Spleen (tissue), 11 donors: ENCODE results near the gene NKX6-2. TPM values are rescaled to one million over a fixed set of nuclear protein-coding genes. Genes with fewer than 3 reads are reported as not detected.
"Not testable (repeated sequence)": the region's sequence is repeated elsewhere in the genome, so short reads cannot be mapped to it uniquely, and the experiment has no call there.

Source experiments
- DNase-seq: peaks from one replicate; pipeline ENCODE4 v3.0.0-alpha.2; 2020
- H3K27ac ChIP-seq, 8 donors: fragments of 200-600 bp; sonication (generic) in 7 of 8; 1 replicate in 4 of 8; 2 replicates in 4 of 8; pipeline versions ENCODE4 v1.5.0 to v1.8.0; 2016 to 2021; ENCODE audit warnings: inconsistent platforms in 4 of 8, mild to moderate bottlenecking in 4 of 8, moderate library complexity in 1 of 8
- H3K27me3 ChIP-seq, 7 donors: fragments of 200-600 bp; sonication (generic) in 6 of 7; replicated peaks in 1 of 7; 1 replicate in 4 of 7; 2 replicates in 3 of 7; pipeline versions ENCODE4 v1.5.0 to v1.8.0; 2016 to 2021; ENCODE audit warnings: inconsistent platforms in 3 of 7, mild to moderate bottlenecking in 1 of 7
- H3K36me3 ChIP-seq, 6 donors: fragments of 200-600 bp; sonication (generic) in 5 of 6; 1 replicate in 4 of 6; 2 replicates in 2 of 6; pipeline versions ENCODE4 v1.5.0 to v1.8.0; 2016 to 2021; ENCODE audit warnings: inconsistent platforms in 2 of 6
- H3K4me1 ChIP-seq, 6 donors: fragments of 200-600 bp; sonication (generic) in 5 of 6; 1 replicate in 3 of 6; 2 replicates in 3 of 6; pipeline versions ENCODE4 v1.5.0 to v1.8.0; 2016 to 2021; ENCODE audit warnings: inconsistent platforms in 3 of 6
- H3K4me3 ChIP-seq, 8 donors: fragments of 200-600 bp; sonication (generic) in 7 of 8; 1 replicate in 4 of 8; 2 replicates in 4 of 8; pipeline versions ENCODE4 v1.5.0 to v1.8.0; 2016 to 2021; ENCODE audit warnings: inconsistent platforms in 4 of 8, mild to moderate bottlenecking in 4 of 8, moderate library complexity in 2 of 8
- H3K9me3 ChIP-seq, 8 donors: fragments of 200-600 bp; sonication (generic) in 7 of 8; 1 replicate in 4 of 8; 2 replicates in 4 of 8; pipeline versions ENCODE4 v1.5.0 to v1.8.0; 2016 to 2021; ENCODE audit warnings: inconsistent platforms in 4 of 8
- POLR2A ChIP-seq, 3 donors: fragments of 450-650 bp; IDR thresholded peaks; one replicate each; pipeline ENCODE4 v1.5.1; 2017; ENCODE audit warnings: antibody characterized with exemption in 3 of 3, mild to moderate bottlenecking in 1 of 3
- POLR2AphosphoS5 ChIP-seq, 3 donors: sonication (generic); formaldehyde crosslinking; IDR thresholded peaks; one replicate each; pipeline ENCODE4 v1.5.1; 2017; ENCODE audit warnings: antibody characterized with exemption in 3 of 3
- WGBS, 5 donors: extraction: QIAGEN DNeasy Blood & Tissue Kit in 3 of 5; methylation state at CpG; one replicate each; pipeline versions ENCODE4 v1.1.5 to v1.1.7; 2013 to 2018; 5-methylcytosine and 5-hydroxymethylcytosine counted together
- intact Hi-C: fragments of 100-400 bp; cut with DNase I; formaldehyde crosslinking; loops from one replicate; pipeline ENCODE4 v1.15.0; 2023; ENCODE audit warnings: low total_unique reads
- polyA plus RNA-seq, 3 donors: library from polyadenylated mRNA; stranded (reverse); fragments of 200-250 nt; gene quantifications; one replicate each; pipeline ENCODE4 v1.2.1, GENCODE V29; 2013
- total RNA-seq, 7 donors: library from RNA; depleted of rRNA in 3 of 7; stranded (reverse); fragments of >200 nt in 3 of 7; fragmentation: NEBNext Ultra II Directional in 4 of 7; extraction: Animal tissue kit (Norgen Biotek cat#: 25700) in 4 of 7; gene quantifications; one replicate each; pipeline versions ENCODE4 v1.1.0 to v1.2.1, GENCODE V29; 2016 to 2021
- TF ChIP-seq, protein P1 (sequence below), 11 experiments: fragments of 200-600 bp in 7 of 11; fragments of 450-650 bp in 4 of 11; sonication (generic) in 4 of 11; IDR thresholded peaks in 8 of 11; conservative IDR thresholded peaks in 3 of 11; 1 replicate in 7 of 11; 2 replicates in 4 of 11; pipeline versions ENCODE4 v1.4.0 to v1.8.0; 2016 to 2021; ENCODE audit warnings: antibody characterized with exemption in 11 of 11, inconsistent platforms in 4 of 11, mild to moderate bottlenecking in 1 of 11
- donor health status: healthy with polysubstance abuse.
- donor health status: DM: no; HTN: no; CAD: no; lungs with moderate emphysema.
- donor health status: DM: no; HTN: no; CAD: no.
- donor health status: Bipolar disorder and iron deficiency.
- donor health status: healthy.
- donor health status: DM: no; HTN: no; CAD: no.
- donor health status: DM: yes; HTN: yes; CAD: no.

The NKX6-2 gene
- total and polyA plus RNA-seq, 10 donors, result 0.03 to 0.08 TPM; not detected in 8

DNA sequence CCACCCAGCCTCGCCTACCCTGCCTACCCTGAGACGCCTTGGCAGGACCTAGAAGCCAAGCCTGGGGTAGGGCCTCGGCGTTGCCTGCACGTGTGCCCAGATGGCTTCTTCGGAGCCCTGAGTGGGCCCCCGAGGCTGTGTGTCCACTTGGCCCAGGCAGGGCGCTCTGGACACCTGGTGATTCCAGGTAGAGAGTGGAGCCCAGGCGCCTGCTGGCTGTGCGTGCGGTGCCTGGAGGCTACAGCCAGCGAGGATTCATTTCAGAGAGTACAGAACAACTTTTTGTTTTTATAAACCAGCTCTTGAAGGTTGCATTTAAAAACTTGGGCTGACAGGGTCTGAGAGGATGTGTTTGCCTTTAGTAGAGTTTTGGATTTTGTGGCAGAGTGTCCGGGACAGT is 40.0 kb downstream of the NKX6-2 start:
- Histone ChIP-seq H3K9me3 (no peaks in the 10 kb centered on the region), H3K4me3 (no peak overlapping the region), H3K4me1 (no peaks in the 10 kb centered on the region), H3K27ac (no peak overlapping the region), H3K36me3 (peaks cover 0 to 83% (median 31%) of the 10 kb centered on the region in 6 donors), H3K27me3 (no peaks in the 10 kb centered on the region)
- TF ChIP-seq, protein P1, sequence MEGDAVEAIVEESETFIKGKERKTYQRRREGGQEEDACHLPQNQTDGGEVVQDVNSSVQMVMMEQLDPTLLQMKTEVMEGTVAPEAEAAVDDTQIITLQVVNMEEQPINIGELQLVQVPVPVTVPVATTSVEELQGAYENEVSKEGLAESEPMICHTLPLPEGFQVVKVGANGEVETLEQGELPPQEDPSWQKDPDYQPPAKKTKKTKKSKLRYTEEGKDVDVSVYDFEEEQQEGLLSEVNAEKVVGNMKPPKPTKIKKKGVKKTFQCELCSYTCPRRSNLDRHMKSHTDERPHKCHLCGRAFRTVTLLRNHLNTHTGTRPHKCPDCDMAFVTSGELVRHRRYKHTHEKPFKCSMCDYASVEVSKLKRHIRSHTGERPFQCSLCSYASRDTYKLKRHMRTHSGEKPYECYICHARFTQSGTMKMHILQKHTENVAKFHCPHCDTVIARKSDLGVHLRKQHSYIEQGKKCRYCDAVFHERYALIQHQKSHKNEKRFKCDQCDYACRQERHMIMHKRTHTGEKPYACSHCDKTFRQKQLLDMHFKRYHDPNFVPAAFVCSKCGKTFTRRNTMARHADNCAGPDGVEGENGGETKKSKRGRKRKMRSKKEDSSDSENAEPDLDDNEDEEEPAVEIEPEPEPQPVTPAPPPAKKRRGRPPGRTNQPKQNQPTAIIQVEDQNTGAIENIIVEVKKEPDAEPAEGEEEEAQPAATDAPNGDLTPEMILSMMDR (IDR thresholded peaks at IDR 0.05 in 8 of 11, conservative IDR thresholded peaks at IDR 0.05 in 3 of 11), result no peak
- TF ChIP-seq POLR2AphosphoS5 (IDR thresholded peaks at IDR 0.05), result no peak
- TF ChIP-seq POLR2A (IDR thresholded peaks at IDR 0.05), result no peak
- DNase-seq, result no peak
- intact Hi-C loops, result no loop called here
- WGBS, 5 donors, result 90 to 99% (median 95%) methylated on average over 9 to 13 of the region's 13 CpGs

DNA sequence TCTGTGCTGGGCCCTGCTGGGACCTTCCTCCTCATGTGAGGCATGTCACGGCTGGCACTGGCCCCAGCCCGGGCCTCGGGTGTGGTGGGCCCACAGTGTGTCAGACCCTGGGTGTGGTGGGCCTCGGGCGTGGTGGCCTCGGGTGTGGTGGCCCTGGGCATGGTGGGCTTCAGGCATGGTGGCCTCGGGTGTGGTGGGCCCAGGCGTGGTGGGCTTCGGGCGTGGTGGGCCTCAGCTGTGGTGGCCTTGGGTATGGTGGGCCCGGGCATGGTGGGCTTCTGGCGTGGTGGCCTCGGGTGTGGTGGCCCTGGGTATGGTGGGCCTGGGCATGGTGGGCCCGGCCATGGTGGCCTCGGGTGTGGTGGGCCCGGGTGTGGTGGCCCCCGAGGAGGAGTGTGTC is 40.4 kb downstream of the NKX6-2 start:
- Histone ChIP-seq H3K4me3 (no peak overlapping the region), H3K27me3 (no peaks in the 10 kb centered on the region), H3K4me1 (no peaks in the 10 kb centered on the region), H3K27ac (no peak overlapping the region), H3K9me3 (no peaks in the 10 kb centered on the region), H3K36me3 (peaks cover 0 to 83% (median 26%) of the 10 kb centered on the region in 6 donors)
- intact Hi-C loops, result no loop called here
- TF ChIP-seq POLR2A (IDR thresholded peaks at IDR 0.05), result no peak
- TF ChIP-seq, protein P1 (IDR thresholded peaks at IDR 0.05 in 8 of 11, conservative IDR thresholded peaks at IDR 0.05 in 3 of 11), result no peak
- no peak for TF ChIP-seq POLR2AphosphoS5 (IDR thresholded peaks at IDR 0.05)
- DNase-seq, result no peak
- 92 to 96% (median 95%) methylated on average over 8 to 17 of the region's 17 CpGs for WGBS, 5 donors

DNA sequence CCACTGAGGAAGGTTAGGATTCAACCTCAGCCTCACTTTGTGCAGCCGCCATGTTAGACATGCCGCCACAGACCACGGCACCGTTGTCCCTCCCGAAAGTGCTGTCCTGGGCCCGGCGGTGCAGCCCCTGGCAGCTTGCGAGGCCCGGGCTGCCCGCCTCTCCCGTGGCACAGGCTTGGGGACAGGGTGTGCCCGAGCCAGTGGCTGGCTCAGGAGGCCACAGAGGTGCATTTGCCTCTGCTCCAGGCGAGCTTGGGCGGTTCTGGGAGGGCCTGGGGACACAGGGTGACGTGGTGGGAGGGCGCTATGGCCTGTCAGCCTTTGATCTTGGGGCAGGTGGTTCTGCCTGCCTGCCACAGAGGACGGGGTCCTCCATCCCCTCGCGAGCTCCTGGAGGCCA is 41.1 kb downstream of the NKX6-2 start:
- TF ChIP-seq POLR2A (IDR thresholded peaks at IDR 0.05), result no peak
- TF ChIP-seq, protein P1 (IDR thresholded peaks at IDR 0.05 in 8 of 11, conservative IDR thresholded peaks at IDR 0.05 in 3 of 11), result no peak
- no peak for TF ChIP-seq POLR2AphosphoS5 (IDR thresholded peaks at IDR 0.05)
- H3K36me3 ChIP-seq, result peaks cover 0 to 83% (median 20%) of the 10 kb centered on the region in 6 donors
- no peak overlapping the region for H3K27ac ChIP-seq
- no peak overlapping the region for H3K4me3 ChIP-seq
- intact Hi-C loops, result no loop called here
- no peaks in the 10 kb centered on the region for H3K4me1 ChIP-seq
- no peak for DNase-seq
- H3K9me3 ChIP-seq, result no peaks in the 10 kb centered on the region
- 92 to 97% (median 94%) methylated on average over 6 to 19 of the region's 19 CpGs for WGBS, 5 donors
- H3K27me3 ChIP-seq, result no peaks in the 10 kb centered on the region

DNA sequence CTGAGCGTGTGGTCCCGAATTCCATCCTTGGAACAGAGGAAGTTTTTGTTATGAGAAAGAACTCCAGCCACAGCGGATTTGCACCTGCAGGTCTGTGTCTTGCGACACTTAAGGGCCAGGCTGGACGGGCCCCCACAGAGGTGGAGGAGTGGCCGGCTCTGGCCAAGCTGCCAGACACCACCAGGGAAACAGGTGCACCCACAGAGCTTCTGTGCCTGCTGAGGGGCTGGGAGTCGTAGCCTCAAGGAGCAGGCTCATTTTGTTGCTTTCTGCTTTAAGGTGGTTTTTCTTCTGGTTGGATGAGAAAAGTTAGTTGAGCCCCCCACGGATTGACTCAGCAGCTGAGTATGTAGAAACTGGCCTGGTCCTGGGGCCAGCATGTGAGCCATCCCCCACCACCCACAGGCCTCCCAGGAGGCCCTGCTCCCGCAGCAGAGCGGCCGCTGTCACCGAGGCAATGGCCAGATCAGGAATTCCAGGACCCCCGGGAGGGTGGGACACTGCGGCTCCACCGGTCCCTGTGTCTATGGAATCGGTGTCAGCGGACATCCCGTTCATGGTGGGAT is 41.9 kb downstream of the NKX6-2 start:
- Histone ChIP-seq H3K36me3 (peaks cover 0 to 83% (median 14%) of the 10 kb centered on the region in 6 donors), H3K9me3 (no peaks in the 10 kb centered on the region), H3K27ac (no peak overlapping the region), H3K4me3 (no peak overlapping the region), H3K27me3 (no peaks in the 10 kb centered on the region), H3K4me1 (no peaks in the 10 kb centered on the region)
- TF ChIP-seq POLR2A (IDR thresholded peaks at IDR 0.05) (no peak), POLR2AphosphoS5 (IDR thresholded peaks at IDR 0.05) (no peak)
- TF ChIP-seq, protein P1 (IDR thresholded peaks at IDR 0.05 in 8 of 11, conservative IDR thresholded peaks at IDR 0.05 in 3 of 11), result no peak
- DNase-seq, result no peak
- intact Hi-C loops, result no loop called here
- WGBS, 5 donors, result 91 to 98% (median 93%) methylated on average over 6 to 18 of the region's 18 CpGs

DNA sequence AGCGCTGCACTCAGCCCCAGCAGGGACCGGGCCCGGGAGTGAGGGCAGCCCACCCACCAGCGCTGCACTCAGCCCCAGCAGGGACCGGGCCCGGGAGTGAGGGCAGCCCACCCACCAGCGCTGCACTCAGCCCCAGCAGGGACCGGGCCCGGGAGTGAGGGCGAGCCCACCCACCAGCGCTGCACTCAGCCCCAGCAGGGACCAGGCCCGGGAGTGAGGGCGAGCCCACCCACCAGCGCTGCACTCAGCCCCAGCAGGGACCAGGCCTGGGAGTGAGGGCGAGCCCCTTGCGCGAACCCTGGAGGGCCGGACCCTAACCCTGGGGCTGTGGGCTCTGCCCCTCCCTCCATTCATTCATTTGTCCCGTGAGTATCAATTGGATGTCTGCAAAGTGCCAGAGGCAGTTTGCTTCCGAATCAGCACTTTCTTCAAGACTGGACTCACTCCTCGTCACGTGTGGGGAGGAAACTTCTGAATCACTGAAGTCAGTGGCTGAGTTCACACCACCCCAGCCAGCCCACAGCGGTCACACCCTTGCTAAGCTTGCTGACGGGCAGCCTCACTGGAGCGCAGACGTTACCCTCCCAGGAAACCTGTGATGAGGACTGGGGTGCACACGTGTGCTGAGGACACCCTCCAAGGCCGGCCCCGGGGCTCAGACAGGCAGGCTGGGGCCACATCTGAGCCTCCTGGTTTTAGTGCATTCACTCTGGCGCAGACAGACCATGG is 42.6 kb downstream of the NKX6-2 start:
- H3K9me3 ChIP-seq, H3K27ac ChIP-seq, intact Hi-C loops, DNase-seq, H3K4me1 ChIP-seq, H3K27me3 ChIP-seq, H3K4me3 ChIP-seq: not testable (repeated sequence)
- peaks cover 0 to 83% (median 13%) of the 10 kb centered on the region in 6 donors for H3K36me3 ChIP-seq
- 76 to 91% (median 89%) methylated on average over 14 to 30 of the region's 30 CpGs for WGBS, 5 donors
